Articular chondrocyte of knee joint (primary cell): ENCODE results near the gene YJU2. TPM values are rescaled to one million over a fixed set of nuclear protein-coding genes. Genes with fewer than 3 reads are reported as not detected.

Source experiments
- total RNA-seq: library from RNA; depleted of rRNA; stranded (reverse); fragments of >200 nt; gene quantifications from 2 replicates; pipeline ENCODE4 v1.2.3, GENCODE V29; 2012

YJU2 gene
- 15.0 and 15.2 TPM in 2 replicates for total RNA-seq

GRCh38 chr19:4246767-4247593 is at the start of gene YJU2:
Gene YJU2, plus strand, starts transcription at chr19:4247080. Its CDS starts 67 bp downstream, at chr19:4247147.

GRCh38 chr19:4229179-4229931 is 17.5 kb upstream of the YJU2 start, which contains the start of gene EBI3:
Gene EBI3, plus strand, starts transcription at chr19:4229523. Its CDS starts 28 bp downstream, at chr19:4229551.

GRCh38 chr19:4278419-4279266 is 31.8 kb downstream of the YJU2 start, which contains the start of gene SHD:
Gene SHD, plus strand, starts transcription at chr19:4279266. Its CDS starts 798 bp downstream, at chr19:4280064.

GRCh38 chr19:4302243-4302640 is 55.4 kb downstream of the YJU2 start, which contains the start of gene TMIGD2:
Gene TMIGD2, minus strand, starts transcription at chr19:4302389. Its CDS starts 4 bp downstream, at chr19:4302385.

GRCh38 chr19:4304538-4305256 is 57.8 kb downstream of the YJU2 start, which contains the start of gene FSD1:
Gene FSD1, plus strand, starts transcription at chr19:4304598. Its CDS starts 149 bp downstream, at chr19:4304747.

Other genes starting within 250 kb of the YJU2 start
- gene PIAS4, start 239.3 kb upstream of the YJU2 start, total RNA-seq: 14.6 and 20.0 TPM in 2 replicates
- 27.8 and 28.4 TPM in 2 replicates for gene ZBTB7A, start 180.2 kb upstream of the YJU2 start, total RNA-seq
- gene MAP2K2, start 123.0 kb upstream of the YJU2 start, total RNA-seq: 146 and 215 TPM in 2 replicates
- gene CREB3L3, start 93.4 kb upstream of the YJU2 start, total RNA-seq: not detected in 2 replicates
- gene SIRT6, start 64.5 kb upstream of the YJU2 start, total RNA-seq: 8.8 and 11.7 TPM in 2 replicates
- 0.91 and 0.97 TPM in 2 replicates for gene ANKRD24, start 64.4 kb upstream of the YJU2 start, total RNA-seq
- gene EBI3, start 17.6 kb upstream of the YJU2 start, total RNA-seq: not detected in 2 replicates
- gene SHD, start 32.2 kb downstream of the YJU2 start, total RNA-seq: not detected in 2 replicates
- not detected in 2 replicates for gene TMIGD2, start 55.3 kb downstream of the YJU2 start, total RNA-seq
- gene FSD1, start 57.5 kb downstream of the YJU2 start, total RNA-seq: 1.1 and 1.4 TPM in 2 replicates
- gene STAP2, start 91.7 kb downstream of the YJU2 start, total RNA-seq: 2.4 and 3.9 TPM in 2 replicates
- 7.4 and 7.7 TPM in 2 replicates for gene MPND, start 96.5 kb downstream of the YJU2 start, total RNA-seq
- gene SH3GL1, start 153.5 kb downstream of the YJU2 start, total RNA-seq: 64.1 and 73.3 TPM in 2 replicates
- gene CHAF1A, start 155.6 kb downstream of the YJU2 start, total RNA-seq: 5.4 and 6.8 TPM in 2 replicates
- 106 and 111 TPM in 2 replicates for gene UBXN6, start 210.7 kb downstream of the YJU2 start, total RNA-seq
- gene HDGFL2, start 225.2 kb downstream of the YJU2 start, total RNA-seq: 35.4 and 41.7 TPM in 2 replicates